ENCODE results near the gene TNRC6A. TPM values are rescaled to one million over a fixed set of nuclear protein-coding genes. Genes with fewer than 3 reads are reported as not detected.
"Not testable (repeated sequence)": the region's sequence is repeated elsewhere in the genome, so short reads cannot be mapped to it uniquely, and the experiment has no call there.

Gene TNRC6A
- polyA plus RNA-seq, 5 donors, result 45.7 to 76.2 (median 72.9) TPM

DNA sequence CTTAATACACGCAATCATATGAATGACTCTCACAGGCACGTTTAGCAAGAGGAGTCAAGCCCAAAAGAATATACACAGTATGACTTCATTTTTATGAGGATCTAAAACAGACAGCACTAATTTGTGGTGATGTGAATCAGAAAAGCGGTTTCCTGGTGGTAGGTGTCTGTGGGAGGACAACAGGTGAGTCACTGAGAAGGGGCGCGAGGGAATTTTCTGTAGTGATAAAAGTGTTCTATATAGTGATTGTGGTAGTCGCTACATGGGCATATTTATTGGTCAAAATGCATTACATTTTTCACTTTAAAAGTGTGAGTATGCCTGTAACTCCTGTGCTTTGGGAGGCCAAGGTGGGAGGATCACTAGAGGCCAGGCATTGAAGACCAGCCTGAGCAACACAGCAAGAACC, 7.6 kb upstream of the TNRC6A start:
- no peak for DNase-seq

- no peak for DNase-seq
These were observed 5.8 kb upstream of the TNRC6A start for GRCh38 chr16:24723663-24724062.

GRCh38 chr16:24728011-24728410, 1.4 kb upstream of the TNRC6A start:
- DNase-seq, result no peak

- no peak for DNase-seq
These were observed 584 bp upstream of the TNRC6A start for GRCh38 chr16:24728891-24729242.

- no peak for DNase-seq
These were observed 732 bp downstream of the TNRC6A start for GRCh38 chr16:24729951-24730815.

DNA sequence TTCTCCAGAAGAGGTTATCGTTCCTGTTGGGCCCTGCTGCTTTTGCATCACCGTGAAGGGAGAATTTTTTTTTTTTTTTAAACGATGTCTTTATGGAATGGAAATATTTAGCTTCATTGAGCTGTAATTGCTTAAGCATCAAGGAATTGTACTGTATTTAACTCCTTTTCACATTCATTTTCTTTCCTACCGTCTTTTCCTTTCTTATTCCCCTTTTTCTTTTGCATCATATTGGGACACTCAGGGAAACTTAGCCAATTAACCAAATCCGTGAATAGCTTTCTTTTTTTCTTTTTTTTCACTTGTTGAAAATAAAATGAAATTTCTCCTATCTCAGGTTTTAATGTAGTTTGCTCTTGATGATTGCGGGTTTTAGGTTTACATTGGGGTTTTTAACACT, 1.5 kb downstream of the TNRC6A start:
- DNase-seq, result no peak

- no peak for DNase-seq
These were observed 2.4 kb downstream of the TNRC6A start for GRCh38 chr16:24731722-24732419.

- DNase-seq, result peak in 1 of 2 donors; percentile 19
These were observed 4.9 kb downstream of the TNRC6A start for GRCh38 chr16:24734382-24734781.

DNA sequence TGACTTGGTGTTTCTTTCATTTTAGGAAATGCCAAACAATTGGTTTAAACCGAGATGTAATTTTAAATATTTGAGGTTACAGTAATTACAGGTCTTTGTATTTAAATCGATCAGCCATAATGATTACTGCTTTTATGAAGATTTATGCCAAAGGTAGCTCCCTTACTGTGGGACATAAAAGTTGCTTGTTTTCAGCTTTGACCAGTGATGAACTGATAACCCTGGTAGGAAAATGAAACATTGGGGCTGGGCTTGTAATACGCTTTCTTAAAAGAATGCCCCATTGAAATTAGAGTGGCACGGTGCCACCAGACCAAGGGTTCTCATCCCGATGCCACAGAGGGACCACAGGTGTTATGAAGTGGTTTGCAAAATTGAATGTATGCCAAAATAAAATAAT, 7.3 kb downstream of the TNRC6A start:
- no peak for DNase-seq

DNA sequence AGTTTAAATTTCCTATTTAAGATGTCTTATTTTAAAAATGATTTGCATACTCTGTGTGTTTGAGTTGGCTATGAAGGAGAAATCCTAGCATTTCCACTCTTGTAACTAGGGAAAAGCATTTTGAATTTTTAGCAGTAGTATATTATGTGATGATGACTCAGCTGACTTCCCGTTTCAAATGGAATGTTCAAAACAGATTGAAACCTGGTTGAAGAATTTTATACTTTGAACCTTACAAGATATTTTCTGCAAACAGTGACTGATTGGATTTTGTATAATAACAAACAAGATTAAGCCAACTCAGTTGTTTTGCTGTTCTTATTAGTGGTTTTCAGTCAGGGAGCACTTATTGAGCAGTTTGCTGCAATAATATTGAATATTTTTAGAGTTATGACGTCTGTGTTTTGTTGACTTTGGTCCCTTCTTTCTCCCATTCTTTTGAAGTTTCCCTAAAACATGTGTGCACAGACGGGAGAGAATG, 8.0 kb downstream of the TNRC6A start:
- no peak for DNase-seq

DNA sequence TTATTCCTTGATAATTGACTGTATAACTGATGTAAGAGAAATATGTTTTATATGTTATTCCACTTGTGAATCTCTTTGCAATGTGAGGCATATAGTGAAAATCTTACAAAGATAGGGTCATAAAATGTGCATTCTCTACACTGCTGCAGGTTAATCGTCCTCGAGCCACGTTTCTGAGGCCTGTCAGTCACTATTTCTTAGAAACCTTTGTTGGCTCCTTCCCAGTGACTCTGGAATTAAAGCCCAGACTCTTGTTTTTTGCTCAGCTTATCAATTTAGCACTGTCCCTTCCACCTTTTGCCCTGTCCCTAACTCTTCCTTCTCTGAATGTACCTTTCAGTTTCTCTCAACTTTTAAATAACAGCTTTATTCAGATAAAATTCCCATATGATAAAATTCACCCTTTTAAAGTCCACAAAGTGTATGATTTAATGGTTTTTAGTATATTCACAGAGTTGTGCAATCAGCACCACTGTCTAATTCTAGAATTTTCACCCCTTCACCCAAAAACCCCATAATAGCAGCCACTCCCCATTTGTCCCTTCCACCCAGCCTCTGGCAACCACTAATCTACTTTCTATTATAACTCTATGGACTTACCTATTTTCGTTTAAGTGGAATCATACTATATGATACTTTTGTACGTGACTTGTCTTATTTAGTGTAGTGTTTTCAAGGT, 8.6 kb downstream of the TNRC6A start:
- DNase-seq, result no peak

DNA sequence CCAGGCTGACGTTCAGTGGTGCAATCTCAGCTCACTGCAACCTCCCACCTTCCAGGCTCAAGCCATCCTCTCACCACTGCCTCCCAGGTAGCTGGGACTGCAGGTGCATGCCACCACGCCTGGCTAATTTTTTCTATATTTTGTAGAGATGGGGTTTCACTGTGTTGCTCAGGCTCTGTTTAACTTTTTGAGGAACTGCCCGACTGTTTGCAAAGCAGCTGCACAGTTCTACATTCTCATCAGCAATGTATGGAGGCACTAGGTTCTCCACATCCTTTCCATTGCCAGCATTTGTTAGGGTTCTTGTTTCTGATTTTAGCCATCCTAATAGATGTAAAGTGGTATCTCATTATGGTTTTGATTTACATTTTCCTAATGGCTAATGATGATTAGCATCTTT, 9.4 kb downstream of the TNRC6A start:
- DNase-seq, result no peak

GRCh38 chr16:24741862-24742261, 12.4 kb downstream of the TNRC6A start:
- no peak for DNase-seq

DNA sequence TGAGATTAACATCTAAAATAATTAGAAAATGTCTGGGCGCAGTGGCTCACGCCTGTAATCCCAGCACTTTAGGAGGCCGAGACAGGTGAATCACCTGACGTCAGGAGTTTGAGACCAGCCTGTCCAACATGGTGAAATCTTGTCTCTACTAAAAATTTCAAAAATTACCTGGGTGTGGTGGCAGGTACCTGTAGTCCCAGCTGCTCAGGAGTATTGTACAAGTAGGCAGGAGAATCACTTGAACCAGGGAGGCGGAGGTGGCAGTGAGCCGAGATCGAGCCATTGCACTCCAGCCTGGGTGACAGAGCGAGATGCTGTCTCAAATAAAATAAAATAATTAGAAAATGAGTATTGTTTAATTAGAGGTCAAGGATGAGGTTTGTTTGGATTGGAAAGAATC, 13.2 kb downstream of the TNRC6A start:
- DNase-seq, result not testable (repeated sequence)

DNA sequence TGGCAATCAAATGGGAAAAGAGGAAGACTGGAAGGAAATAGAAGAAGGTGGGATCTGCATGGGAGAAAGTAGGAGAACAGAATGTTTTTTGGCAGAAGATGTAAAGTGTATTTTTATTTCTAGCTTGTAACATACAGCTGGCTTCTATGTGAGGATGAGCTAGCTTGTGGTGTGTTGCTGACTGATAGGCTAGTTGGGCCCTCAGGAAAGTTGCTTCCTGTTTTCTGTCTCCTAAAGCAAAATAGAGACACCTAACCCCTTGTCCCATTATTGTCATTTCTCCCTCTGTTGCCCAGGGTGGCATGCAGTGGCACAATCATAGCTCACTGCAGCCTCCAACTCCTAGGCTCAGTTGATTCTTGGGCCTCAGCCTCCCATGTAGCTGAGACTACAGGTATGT, 15.9 kb downstream of the TNRC6A start:
- no peak for DNase-seq

DNA sequence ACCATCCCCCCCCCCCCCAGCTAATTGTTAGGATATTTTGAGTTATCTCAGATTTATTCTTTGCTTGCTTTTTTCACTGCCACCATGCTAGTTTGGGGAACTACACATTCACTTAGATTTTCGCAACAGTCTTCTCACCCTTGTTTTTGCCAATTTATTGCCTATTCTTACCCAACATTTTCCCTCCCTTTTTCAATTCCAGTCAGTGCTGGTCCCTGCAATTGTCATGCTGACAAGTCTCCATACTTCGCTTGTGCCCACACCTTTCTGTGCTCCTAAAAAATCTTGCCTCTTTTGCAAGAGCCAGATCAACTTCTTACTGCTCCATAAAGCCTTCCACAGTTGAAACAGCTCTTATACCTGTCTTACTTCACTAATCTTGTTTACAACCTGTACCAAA, 16.3 kb downstream of the TNRC6A start:
- no peak for DNase-seq

GRCh38 chr16:24747441-24747840, 18.0 kb downstream of the TNRC6A start:
- DNase-seq, result no peak

DNA sequence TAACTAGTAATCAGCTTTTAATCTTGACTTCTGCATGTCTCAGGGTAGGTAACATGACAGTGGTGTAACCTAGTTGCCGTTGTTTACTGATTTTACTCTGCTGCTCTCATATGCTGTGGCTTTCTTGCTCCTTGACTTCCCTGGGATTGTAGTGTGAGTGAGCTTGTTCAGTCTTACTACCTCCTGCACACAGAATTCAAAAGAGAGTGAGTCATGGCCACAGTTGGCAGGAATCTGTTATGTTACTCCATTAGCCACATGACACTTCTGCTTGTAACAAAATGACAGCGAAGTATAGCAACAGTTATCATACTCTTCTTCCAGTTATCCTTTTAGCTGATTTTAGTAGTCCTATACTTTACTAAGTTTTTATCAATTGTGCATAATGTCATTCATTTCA, 18.8 kb downstream of the TNRC6A start:
- DNase-seq, result no peak

GRCh38 chr16:24749310-24749709, 19.9 kb downstream of the TNRC6A start:
- no peak for DNase-seq

- not testable (repeated sequence) for DNase-seq
These were observed 20.4 kb downstream of the TNRC6A start for GRCh38 chr16:24749872-24750271.

- no peak for DNase-seq
These were observed 23.5 kb downstream of the TNRC6A start for GRCh38 chr16:24753000-24753399.

- DNase-seq, result no peak
These were observed 24.0 kb downstream of the TNRC6A start for GRCh38 chr16:24753437-24753836.

GRCh38 chr16:24754543-24754942, 25.1 kb downstream of the TNRC6A start:
- DNase-seq, result no peak

All from right lung (tissue), 5 donors.